Activated CD4-positive, alpha-beta T cell treated with anti-CD3 and anti-CD28 coated beads for 24 hours (primary cell): ENCODE data around the gene ALKAL2.
"Not testable (repeated sequence)": the region's sequence is repeated elsewhere in the genome, so short reads cannot be mapped to it uniquely, and the experiment has no call there.

Experiments
- DNase-seq, 2 donors: peaks; one replicate each; pipeline ENCODE4 v3.0.0-alpha.2; 2020; ENCODE audit warnings: low read depth in 2 of 2

The ALKAL2 gene

GRCh38 chr2:287911-288757, at the start of gene ALKAL2:
Gene ALKAL2 (minus strand): TSS chr2:288091. CDS start chr2:287835, 256 bp downstream.
- DNase-seq: no peak

GRCh38 chr2:336949-337348, 49.1 kb upstream of the ALKAL2 start:
- DNase-seq: not testable (repeated sequence)

GRCh38 chr2:336360-336759, 48.5 kb upstream of the ALKAL2 start:
- DNase-seq: no peak

GRCh38 chr2:332592-332991, 44.7 kb upstream of the ALKAL2 start:
- no peak for DNase-seq

GRCh38 chr2:328761-329160, 40.9 kb upstream of the ALKAL2 start:
- no peak for DNase-seq

- DNase-seq: no peak
These were observed 35.1 kb upstream of the ALKAL2 start for GRCh38 chr2:323035-323434.

- DNase-seq: no peak
These were observed 34.4 kb upstream of the ALKAL2 start for GRCh38 chr2:322326-322725.

- no peak for DNase-seq
These were observed 32.7 kb upstream of the ALKAL2 start for GRCh38 chr2:320561-320960.

GRCh38 chr2:319059-319600, 31.2 kb upstream of the ALKAL2 start:
- DNase-seq: no peak

GRCh38 chr2:317501-318424, 29.9 kb upstream of the ALKAL2 start:
- no peak for DNase-seq

GRCh38 chr2:316381-316780, 28.5 kb upstream of the ALKAL2 start:
- no peak for DNase-seq

- not testable (repeated sequence) for DNase-seq
These were observed 28.0 kb upstream of the ALKAL2 start for GRCh38 chr2:315925-316324.

- DNase-seq: no peak
These were observed 26.9 kb upstream of the ALKAL2 start for GRCh38 chr2:314561-315336.

- no peak for DNase-seq
These were observed 26.1 kb upstream of the ALKAL2 start for GRCh38 chr2:313991-314390.

- DNase-seq: no peak
These were observed 23.1 kb upstream of the ALKAL2 start for GRCh38 chr2:310994-311393.

GRCh38 chr2:309954-310510, 22.1 kb upstream of the ALKAL2 start:
- DNase-seq: no peak

- DNase-seq: no peak
These were observed 21.5 kb upstream of the ALKAL2 start for GRCh38 chr2:309148-309953.

- no peak for DNase-seq
These were observed 17.5 kb upstream of the ALKAL2 start for GRCh38 chr2:305366-305765.

- no peak for DNase-seq
These were observed 8.5 kb upstream of the ALKAL2 start for GRCh38 chr2:296354-296753.

GRCh38 chr2:295090-295489, 7.2 kb upstream of the ALKAL2 start:
- DNase-seq: no peak
